ENCODE results near the gene SOWAHD. TPM values are rescaled to one million over a fixed set of nuclear protein-coding genes. Genes with fewer than 3 reads are reported as not detected.
A peak's percentile ranks its signal among the peaks of the same experiment; 100 is the strongest.

Gene SOWAHD
- 1 to 10 TPM; 1.7 to 2.1 TPM for total RNA-seq

GRCh38 chrX:119757979-119758730, at the start of gene SOWAHD:
TSS of gene SOWAHD (plus strand) at chrX:119758588. CDS start at chrX:119758668, 80 bp downstream.
- H3K36me3 Mint-ChIP-seq = no peaks in the 10 kb centered on the region
- peaks cover 39% of the 10 kb centered on the region for H3K4me1 Mint-ChIP-seq
- H3K27ac Mint-ChIP-seq = peak within 1 kb of the TSS; percentile 99
- POLR2A ChIA-PET = interaction anchor here (0.6 to 6.0 kb wide), 13 partner anchors 8 to 152 kb away, joined by 3 to 59 read pairs (median 6); partner anchors contain the start of genes NKRF, RPL39 and SEPTIN6
- no peaks in the 10 kb centered on the region for H3K27me3 Mint-ChIP-seq
- DNase-seq (peak; percentile 57), ATAC-seq (ENCODE audit: low read depth) (peak; percentile 11)
- no peaks in the 10 kb centered on the region for H3K9me3 Mint-ChIP-seq
- peak within 1 kb of the TSS; percentile 77 for H3K4me3 Mint-ChIP-seq

- Mint-ChIP-seq H3K27me3 (no peaks in the 10 kb centered on the region), H3K4me3 (no peak overlapping the region), H3K4me1 (peaks cover 4% of the 10 kb centered on the region), H3K9me3 (no peaks in the 10 kb centered on the region), H3K27ac (no peak overlapping the region), H3K36me3 (no peaks in the 10 kb centered on the region)
- ATAC-seq (ENCODE audit: low read depth) = no peak
- DNase-seq = no peak
- POLR2A ChIA-PET = no interaction called here
Observed at GRCh38 chrX:119708936-119709335, 49.5 kb upstream of the SOWAHD start.

GRCh38 chrX:119709630-119710029, 48.8 kb upstream of the SOWAHD start:
- H3K27ac Mint-ChIP-seq = no peak overlapping the region
- no peak for DNase-seq
- no peak for ATAC-seq (ENCODE audit: low read depth)
- H3K9me3 Mint-ChIP-seq = no peaks in the 10 kb centered on the region
- no peaks in the 10 kb centered on the region for H3K27me3 Mint-ChIP-seq
- H3K4me3 Mint-ChIP-seq = no peak overlapping the region
- POLR2A ChIA-PET = interaction anchor here (0.7 kb wide), 1 partner anchor 14 kb away, joined by 3 read pairs; no protein-coding TSS in a partner anchor
- H3K4me1 Mint-ChIP-seq = peaks cover 4% of the 10 kb centered on the region
- no peaks in the 10 kb centered on the region for H3K36me3 Mint-ChIP-seq

GRCh38 chrX:119721487-119721886, 36.9 kb upstream of the SOWAHD start:
- no peak overlapping the region for H3K4me3 Mint-ChIP-seq
- ATAC-seq (ENCODE audit: low read depth) (no peak), DNase-seq (no peak)
- no peaks in the 10 kb centered on the region for H3K36me3 Mint-ChIP-seq
- no peaks in the 10 kb centered on the region for H3K9me3 Mint-ChIP-seq
- POLR2A ChIA-PET = interaction anchor here (0.7 kb wide), 1 partner anchor 37 kb away, joined by 3 read pairs; no protein-coding TSS in a partner anchor
- peaks cover 4% of the 10 kb centered on the region for H3K4me1 Mint-ChIP-seq
- no peak overlapping the region for H3K27ac Mint-ChIP-seq
- H3K27me3 Mint-ChIP-seq = peaks cover 3% of the 10 kb centered on the region

- Mint-ChIP-seq H3K27ac (no peak overlapping the region), H3K4me3 (no peak overlapping the region), H3K4me1 (peaks cover 4% of the 10 kb centered on the region), H3K36me3 (no peaks in the 10 kb centered on the region), H3K9me3 (no peaks in the 10 kb centered on the region), H3K27me3 (peaks cover 3% of the 10 kb centered on the region)
- no peak for ATAC-seq (ENCODE audit: low read depth)
- POLR2A ChIA-PET = no interaction called here
- no peak for DNase-seq
Observed at GRCh38 chrX:119721926-119722325, 36.5 kb upstream of the SOWAHD start.

GRCh38 chrX:119726900-119727555, 31.4 kb upstream of the SOWAHD start:
- peak; percentile 32 for DNase-seq
- POLR2A ChIA-PET = interaction anchor here (0.7 to 3.6 kb wide), 10 partner anchors 10 to 121 kb away, joined by 3 to 22 read pairs (median 8); partner anchors contain the start of genes NKRF and SEPTIN6
- H3K27me3 Mint-ChIP-seq = no peaks in the 10 kb centered on the region

GRCh38 chrX:119728487-119728886, 29.9 kb upstream of the SOWAHD start:
- ATAC-seq (ENCODE audit: low read depth) = no peak
- POLR2A ChIA-PET = interaction anchor here (1.0 to 3.6 kb wide), 4 partner anchors 35 to 122 kb away, joined by 6 to 22 read pairs (median 11); partner anchors contain the start of genes NKRF and SEPTIN6
- no peak overlapping the region for H3K27ac Mint-ChIP-seq

More at GRCh38 chrX:119726900-119727555, 31.4 kb upstream of the SOWAHD start:
- H3K9me3 Mint-ChIP-seq = no peaks in the 10 kb centered on the region
- peak; percentile 88 for ATAC-seq (ENCODE audit: low read depth)
- peaks cover 10% of the 10 kb centered on the region for H3K4me1 Mint-ChIP-seq
- H3K4me3 Mint-ChIP-seq = peak overlapping the region; percentile 58
- peak overlapping the region; percentile 87 for H3K27ac Mint-ChIP-seq
- no peaks in the 10 kb centered on the region for H3K36me3 Mint-ChIP-seq

DNA sequence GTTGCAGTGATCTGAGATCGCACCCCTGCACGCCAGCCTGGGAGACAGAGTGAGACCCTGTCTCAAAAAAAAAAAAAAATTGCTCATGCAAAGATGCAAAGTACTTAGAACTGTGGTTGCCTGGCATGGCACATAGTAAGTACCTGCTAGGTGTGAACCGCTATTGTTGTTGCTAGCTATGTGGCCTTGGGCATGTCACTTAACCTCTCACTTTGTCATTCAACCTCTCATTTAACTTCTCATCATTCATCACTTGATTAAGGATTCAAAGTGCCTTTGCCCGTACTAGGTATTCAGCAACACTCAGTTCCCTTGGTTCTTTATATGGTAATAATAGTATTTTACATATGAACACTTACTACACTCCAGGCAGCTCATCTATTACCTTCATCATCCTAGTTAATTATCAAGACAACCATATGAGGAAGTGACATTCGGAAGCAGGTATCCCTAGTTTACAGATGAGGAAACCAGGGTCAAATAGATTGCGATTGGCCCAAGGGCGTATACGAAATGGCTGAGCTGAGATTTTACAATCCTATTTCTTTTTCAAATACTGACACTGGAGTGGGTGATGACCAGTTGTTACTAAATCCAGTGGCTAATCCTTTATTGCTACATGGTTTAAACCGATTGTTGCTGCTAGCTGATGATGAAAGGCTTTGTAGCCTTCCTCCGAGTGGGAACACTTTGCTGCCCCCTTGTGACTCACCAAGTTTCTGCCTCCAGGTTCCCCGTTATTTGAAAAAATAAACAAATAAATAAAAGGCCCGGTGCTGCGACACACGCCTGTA, 28.8 kb upstream of the SOWAHD start:
- H3K27ac Mint-ChIP-seq = no peak overlapping the region
- no peak overlapping the region for H3K4me3 Mint-ChIP-seq
- ATAC-seq (ENCODE audit: low read depth) (no peak), DNase-seq (peak; percentile 49)
- no peaks in the 10 kb centered on the region for H3K9me3 Mint-ChIP-seq
- H3K27me3 Mint-ChIP-seq = no peaks in the 10 kb centered on the region
- H3K36me3 Mint-ChIP-seq = no peaks in the 10 kb centered on the region
- peaks cover 10% of the 10 kb centered on the region for H3K4me1 Mint-ChIP-seq
- POLR2A ChIA-PET = interaction anchor here (0.6 to 3.6 kb wide), 8 partner anchors 36 to 226 kb away, joined by 3 to 22 read pairs (median 5); partner anchors contain the start of genes NKRF, RPL39 and SEPTIN6

More at GRCh38 chrX:119728487-119728886, 29.9 kb upstream of the SOWAHD start:
- Mint-ChIP-seq H3K27me3 (no peaks in the 10 kb centered on the region), H3K36me3 (no peaks in the 10 kb centered on the region), H3K4me1 (peaks cover 10% of the 10 kb centered on the region), H3K9me3 (no peaks in the 10 kb centered on the region), H3K4me3 (no peak overlapping the region)
- DNase-seq = no peak

- Mint-ChIP-seq H3K9me3 (no peaks in the 10 kb centered on the region), H3K27me3 (no peaks in the 10 kb centered on the region), H3K4me3 (no peak overlapping the region), H3K36me3 (no peaks in the 10 kb centered on the region), H3K27ac (no peak overlapping the region), H3K4me1 (peaks cover 6% of the 10 kb centered on the region)
- POLR2A ChIA-PET = no interaction called here
- no peak for ATAC-seq (ENCODE audit: low read depth)
- DNase-seq = no peak
Observed at GRCh38 chrX:119734897-119735339, 23.5 kb upstream of the SOWAHD start.

GRCh38 chrX:119735467-119735866, 22.9 kb upstream of the SOWAHD start:
- POLR2A ChIA-PET = no interaction called here
- Mint-ChIP-seq H3K4me1 (peaks cover 6% of the 10 kb centered on the region), H3K9me3 (no peaks in the 10 kb centered on the region)

GRCh38 chrX:119736206-119736764, 22.1 kb upstream of the SOWAHD start:
- ATAC-seq (ENCODE audit: low read depth) (no peak), DNase-seq (no peak)
- H3K4me3 Mint-ChIP-seq = no peak overlapping the region
- peaks cover 6% of the 10 kb centered on the region for H3K4me1 Mint-ChIP-seq
- POLR2A ChIA-PET = no interaction called here
- H3K27ac Mint-ChIP-seq = no peak overlapping the region
- no peaks in the 10 kb centered on the region for H3K9me3 Mint-ChIP-seq
- no peaks in the 10 kb centered on the region for H3K27me3 Mint-ChIP-seq
- H3K36me3 Mint-ChIP-seq = no peaks in the 10 kb centered on the region

More at GRCh38 chrX:119735467-119735866, 22.9 kb upstream of the SOWAHD start:
- DNase-seq (no peak), ATAC-seq (ENCODE audit: low read depth) (no peak)
- no peaks in the 10 kb centered on the region for H3K27me3 Mint-ChIP-seq
- no peaks in the 10 kb centered on the region for H3K36me3 Mint-ChIP-seq
- H3K4me3 Mint-ChIP-seq = no peak overlapping the region
- H3K27ac Mint-ChIP-seq = no peak overlapping the region

DNA sequence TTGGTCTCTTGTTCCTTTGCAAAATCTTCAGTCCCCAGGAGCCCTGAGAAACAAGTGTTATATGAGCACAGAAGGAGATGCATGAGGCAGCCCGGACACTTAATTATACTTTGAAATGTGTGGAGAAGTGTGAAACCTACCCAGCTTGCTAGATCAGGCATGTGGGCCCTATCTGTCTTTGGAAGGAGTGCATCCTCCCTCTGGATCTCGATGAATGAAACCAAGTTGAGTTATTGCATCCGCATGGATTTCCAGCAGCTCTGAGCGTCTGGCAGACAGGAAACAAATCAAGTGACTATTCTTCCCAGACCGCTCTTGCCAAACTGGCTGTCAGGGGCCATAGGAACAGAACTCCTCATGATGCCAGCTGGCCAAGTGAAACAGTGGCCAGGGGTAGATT, 19.6 kb upstream of the SOWAHD start:
- Mint-ChIP-seq H3K9me3 (no peaks in the 10 kb centered on the region), H3K27me3 (no peaks in the 10 kb centered on the region), H3K4me3 (no peak overlapping the region), H3K36me3 (no peaks in the 10 kb centered on the region), H3K27ac (no peak overlapping the region), H3K4me1 (no peaks in the 10 kb centered on the region)
- POLR2A ChIA-PET = interaction anchor here (0.5 kb wide), 1 partner anchor 86 kb away, joined by 5 read pairs; no protein-coding TSS in a partner anchor
- no peak for ATAC-seq (ENCODE audit: low read depth)
- DNase-seq = no peak

Data from activated naive CD8-positive, alpha-beta T cell treated with anti-CD3 and anti-CD28 coated beads, Interleukin-2, amount 10 ng/mL, durations not matched to agents 7 days and 5 days (primary cell).